ENCODE results near the gene ANO4.

ANO4 gene

DNA sequence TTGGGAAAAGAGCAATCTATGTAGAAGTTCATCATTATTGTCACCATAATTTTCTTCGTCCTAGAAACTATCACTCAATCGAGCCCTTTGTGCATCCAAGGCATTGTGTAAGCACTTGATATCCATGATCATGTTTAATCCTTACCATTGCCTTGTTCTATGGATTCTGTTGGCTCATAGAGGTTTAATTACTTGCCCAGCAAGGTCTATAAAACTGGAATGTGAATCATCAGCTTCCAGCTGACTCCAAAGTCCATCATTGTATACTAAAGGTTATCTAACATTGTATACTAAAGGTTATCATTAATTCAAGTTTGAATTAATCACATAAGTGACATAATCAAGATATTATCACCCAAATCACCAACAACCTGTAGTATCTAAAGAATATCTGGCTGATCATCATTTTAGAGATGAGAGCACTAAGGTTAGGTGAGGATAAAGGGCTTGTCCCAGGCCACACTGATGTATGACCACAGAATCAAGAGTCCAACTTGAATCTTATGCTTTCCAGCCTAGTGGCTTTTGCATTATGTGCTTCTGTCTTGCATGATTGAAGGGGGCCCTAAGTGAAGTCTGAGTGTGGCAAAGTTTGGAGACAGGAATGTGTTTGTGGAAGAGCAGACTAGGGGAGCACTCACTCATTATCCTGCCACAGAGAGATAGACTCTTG is 188.1 kb downstream of the ANO4 start:
- ATAC-seq (ENCODE audit: insufficient read depth, low read depth) (no peak), DNase-seq (no peak)
- H3K9me3 ChIP-seq (ENCODE audit: insufficient read depth, low read length, severe bottlenecking), result no peaks in the 10 kb centered on the region
- no peaks in the 10 kb centered on the region for H3K36me3 ChIP-seq (ENCODE audit: insufficient read depth, low read length)
- no peak for TF ChIP-seq EZH2 (IDR thresholded peaks at IDR 0.05; ENCODE audit: borderline replicate concordance, low read depth, low read length, severe bottlenecking)
- TF ChIP-seq, protein P1, sequence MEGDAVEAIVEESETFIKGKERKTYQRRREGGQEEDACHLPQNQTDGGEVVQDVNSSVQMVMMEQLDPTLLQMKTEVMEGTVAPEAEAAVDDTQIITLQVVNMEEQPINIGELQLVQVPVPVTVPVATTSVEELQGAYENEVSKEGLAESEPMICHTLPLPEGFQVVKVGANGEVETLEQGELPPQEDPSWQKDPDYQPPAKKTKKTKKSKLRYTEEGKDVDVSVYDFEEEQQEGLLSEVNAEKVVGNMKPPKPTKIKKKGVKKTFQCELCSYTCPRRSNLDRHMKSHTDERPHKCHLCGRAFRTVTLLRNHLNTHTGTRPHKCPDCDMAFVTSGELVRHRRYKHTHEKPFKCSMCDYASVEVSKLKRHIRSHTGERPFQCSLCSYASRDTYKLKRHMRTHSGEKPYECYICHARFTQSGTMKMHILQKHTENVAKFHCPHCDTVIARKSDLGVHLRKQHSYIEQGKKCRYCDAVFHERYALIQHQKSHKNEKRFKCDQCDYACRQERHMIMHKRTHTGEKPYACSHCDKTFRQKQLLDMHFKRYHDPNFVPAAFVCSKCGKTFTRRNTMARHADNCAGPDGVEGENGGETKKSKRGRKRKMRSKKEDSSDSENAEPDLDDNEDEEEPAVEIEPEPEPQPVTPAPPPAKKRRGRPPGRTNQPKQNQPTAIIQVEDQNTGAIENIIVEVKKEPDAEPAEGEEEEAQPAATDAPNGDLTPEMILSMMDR (IDR thresholded peaks at IDR 0.05; ENCODE audit: borderline replicate concordance, extremely low read depth, low read length, poor library complexity, severe bottlenecking), result no peak
- H3K27me3 ChIP-seq (ENCODE audit: insufficient read depth, low read length, poor library complexity), result no peaks in the 10 kb centered on the region
- no peaks in the 10 kb centered on the region for H4K20me1 ChIP-seq (ENCODE audit: insufficient read depth, low read length)
- no peak overlapping the region for H3K4me3 ChIP-seq (ENCODE audit: low read depth in 1 of 2, low read length in 2 of 2)
- no peaks in the 10 kb centered on the region for H3K4me1 ChIP-seq (ENCODE audit: insufficient read depth, low read length)
- H3K9ac ChIP-seq (ENCODE audit: low read depth, low read length), result no peak overlapping the region
- no peak overlapping the region for H2AFZ ChIP-seq (ENCODE audit: low read depth, low read length)
- H3K4me2 ChIP-seq (ENCODE audit: insufficient read depth, low read length), result no peak overlapping the region
- no peaks in the 10 kb centered on the region for H3K79me2 ChIP-seq (ENCODE audit: insufficient read depth, low read length)
- no peak overlapping the region for H3K27ac ChIP-seq (ENCODE audit: low read length)

- Histone ChIP-seq H4K20me1 (ENCODE audit: insufficient read depth, low read length) (no peaks in the 10 kb centered on the region), H3K79me2 (ENCODE audit: insufficient read depth, low read length) (no peaks in the 10 kb centered on the region), H3K9me3 (ENCODE audit: insufficient read depth, low read length, severe bottlenecking) (no peaks in the 10 kb centered on the region), H3K27ac (ENCODE audit: low read length) (no peak overlapping the region), H3K36me3 (ENCODE audit: insufficient read depth, low read length) (no peaks in the 10 kb centered on the region), H3K9ac (ENCODE audit: low read depth, low read length) (no peak overlapping the region), H3K27me3 (ENCODE audit: insufficient read depth, low read length, poor library complexity) (no peaks in the 10 kb centered on the region), H3K4me3 (ENCODE audit: low read depth in 1 of 2, low read length in 2 of 2) (no peak overlapping the region), H2AFZ (ENCODE audit: low read depth, low read length) (no peak overlapping the region), H3K4me1 (ENCODE audit: insufficient read depth, low read length) (no peaks in the 10 kb centered on the region), H3K4me2 (ENCODE audit: insufficient read depth, low read length) (no peak overlapping the region)
- no peak for TF ChIP-seq EZH2 (IDR thresholded peaks at IDR 0.05; ENCODE audit: borderline replicate concordance, low read depth, low read length, severe bottlenecking)
- DNase-seq, result no peak
- no peak for ATAC-seq (ENCODE audit: insufficient read depth, low read depth)
Measured at GRCh38 chr12:100984796-100985195, 190.2 kb downstream of the ANO4 start.

GRCh38 chr12:100986595-100987547 is 192.3 kb downstream of the ANO4 start:
- no peaks in the 10 kb centered on the region for H4K20me1 ChIP-seq (ENCODE audit: insufficient read depth, low read length)
- H3K4me2 ChIP-seq (ENCODE audit: insufficient read depth, low read length), result no peak overlapping the region
- no peaks in the 10 kb centered on the region for H3K79me2 ChIP-seq (ENCODE audit: insufficient read depth, low read length)
- ATAC-seq (ENCODE audit: insufficient read depth, low read depth) (no peak), DNase-seq (no peak)
- TF ChIP-seq, protein P1 (IDR thresholded peaks at IDR 0.05; ENCODE audit: borderline replicate concordance, extremely low read depth, low read length, poor library complexity, severe bottlenecking), result no peak
- no peak for TF ChIP-seq EZH2 (IDR thresholded peaks at IDR 0.05; ENCODE audit: borderline replicate concordance, low read depth, low read length, severe bottlenecking)
- no peak overlapping the region for H2AFZ ChIP-seq (ENCODE audit: low read depth, low read length)
- no peaks in the 10 kb centered on the region for H3K27me3 ChIP-seq (ENCODE audit: insufficient read depth, low read length, poor library complexity)
- H3K9ac ChIP-seq (ENCODE audit: low read depth, low read length), result no peak overlapping the region
- no peaks in the 10 kb centered on the region for H3K36me3 ChIP-seq (ENCODE audit: insufficient read depth, low read length)
- no peak overlapping the region for H3K4me3 ChIP-seq (ENCODE audit: low read depth in 1 of 2, low read length in 2 of 2)
- H3K4me1 ChIP-seq (ENCODE audit: insufficient read depth, low read length), result no peaks in the 10 kb centered on the region
- no peaks in the 10 kb centered on the region for H3K9me3 ChIP-seq (ENCODE audit: insufficient read depth, low read length, severe bottlenecking)
- H3K27ac ChIP-seq (ENCODE audit: low read length), result no peak overlapping the region
